ENCODE results near the gene TADA3. TPM values are rescaled to one million over a fixed set of nuclear protein-coding genes. Genes with fewer than 3 reads are reported as not detected.

Gene TADA3
- total and polyA plus RNA-seq, 12 donors = 38.5 to 59.6 (median 43.5) TPM

DNA sequence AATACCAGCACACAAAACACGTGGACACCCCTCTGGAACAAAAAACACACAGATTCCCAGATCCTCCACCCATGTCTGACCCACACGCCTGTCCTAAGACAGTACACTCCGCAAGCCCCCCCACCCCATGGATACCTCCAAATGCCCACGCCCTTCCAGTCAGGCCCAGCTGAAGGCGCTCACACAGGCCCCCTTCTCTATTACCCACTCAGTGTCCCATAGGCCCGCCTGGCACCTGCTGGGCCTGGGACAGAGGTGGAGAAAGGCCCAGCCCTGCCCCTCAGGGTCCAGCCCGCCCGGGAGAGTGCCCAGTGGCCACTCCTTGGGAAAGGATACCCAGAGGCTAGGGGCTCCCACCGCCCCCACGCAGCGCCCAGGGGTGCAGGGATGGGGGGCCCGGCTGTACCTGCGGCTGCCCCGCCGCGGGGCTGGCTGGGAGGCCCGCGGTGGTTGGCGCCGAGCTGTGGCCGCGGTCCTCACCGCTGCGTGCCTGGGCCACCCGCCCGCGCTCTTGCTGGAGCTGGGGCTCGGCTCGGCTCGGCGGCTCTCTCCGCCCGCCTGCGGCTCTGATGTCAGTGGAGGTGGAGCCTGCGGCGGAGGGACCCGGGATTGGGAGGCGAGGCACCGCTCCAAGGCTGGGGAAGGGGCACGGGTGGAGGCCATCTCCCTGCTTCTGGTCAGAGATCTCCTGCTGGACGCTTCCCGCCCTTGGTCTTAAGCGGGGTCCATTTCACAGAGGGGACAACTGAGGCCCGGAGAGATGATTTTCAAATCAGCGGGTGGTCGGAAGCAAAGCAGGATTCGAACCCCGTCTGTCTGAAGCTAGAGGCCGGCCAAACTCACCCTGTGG lies 22.6 kb downstream of the TADA3 start, which contains the start of gene CAMK1:
TSS of gene CAMK1 (minus strand) at position 522 of the 850 bp plus-strand sequence. CDS start 2,198 bp downstream, outside the sequence.
- TF ChIP-seq, protein P1, sequence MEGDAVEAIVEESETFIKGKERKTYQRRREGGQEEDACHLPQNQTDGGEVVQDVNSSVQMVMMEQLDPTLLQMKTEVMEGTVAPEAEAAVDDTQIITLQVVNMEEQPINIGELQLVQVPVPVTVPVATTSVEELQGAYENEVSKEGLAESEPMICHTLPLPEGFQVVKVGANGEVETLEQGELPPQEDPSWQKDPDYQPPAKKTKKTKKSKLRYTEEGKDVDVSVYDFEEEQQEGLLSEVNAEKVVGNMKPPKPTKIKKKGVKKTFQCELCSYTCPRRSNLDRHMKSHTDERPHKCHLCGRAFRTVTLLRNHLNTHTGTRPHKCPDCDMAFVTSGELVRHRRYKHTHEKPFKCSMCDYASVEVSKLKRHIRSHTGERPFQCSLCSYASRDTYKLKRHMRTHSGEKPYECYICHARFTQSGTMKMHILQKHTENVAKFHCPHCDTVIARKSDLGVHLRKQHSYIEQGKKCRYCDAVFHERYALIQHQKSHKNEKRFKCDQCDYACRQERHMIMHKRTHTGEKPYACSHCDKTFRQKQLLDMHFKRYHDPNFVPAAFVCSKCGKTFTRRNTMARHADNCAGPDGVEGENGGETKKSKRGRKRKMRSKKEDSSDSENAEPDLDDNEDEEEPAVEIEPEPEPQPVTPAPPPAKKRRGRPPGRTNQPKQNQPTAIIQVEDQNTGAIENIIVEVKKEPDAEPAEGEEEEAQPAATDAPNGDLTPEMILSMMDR (IDR thresholded peaks at IDR 0.05) = no peak
- intact Hi-C loops (cut with DNase I) = no loop called here
- Histone ChIP-seq H3K9me3 (no peaks in the 10 kb centered on the region), H3K4me3 (peak within 1 kb of the TSS; percentile 58 to 91 (median 80)), H3K27ac (peak within 1 kb of the TSS; percentile 70 to 91 (median 86)), H3K27me3 (no peaks in the 10 kb centered on the region), H3K36me3 (peaks cover 0 to 18% (median 0%) of the 10 kb centered on the region in 9 donors), H3K4me1 (peaks cover 10 to 50% (median 42%) of the 10 kb centered on the region in 9 donors)
- 4% methylated on average over 44 to 49 of the region's 49 CpGs for WGBS, 2 donors
- DNase-seq (peak; percentile 80 to 88), ATAC-seq (peak; percentile 92 to 94 (median 93))

DNA sequence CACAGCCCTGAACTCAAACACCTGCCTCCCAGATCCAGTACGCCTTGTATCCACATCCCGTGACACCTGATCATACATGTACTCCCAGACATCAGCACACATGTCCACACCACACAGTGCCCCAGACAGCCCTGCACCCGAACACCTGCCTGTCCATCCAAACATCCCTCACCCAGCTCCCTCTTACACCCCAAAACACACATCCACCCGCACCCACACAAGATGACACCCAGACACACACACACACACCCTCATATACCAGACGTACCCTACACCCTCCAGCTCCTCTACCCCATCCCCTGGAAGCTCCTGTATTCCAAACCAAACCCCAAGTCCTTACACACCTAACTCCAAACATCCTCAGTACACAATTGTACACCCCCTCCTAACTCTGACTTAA lies 23.3 kb downstream of the TADA3 start:
- peak in 4 of 8 donors; percentile 1 to 3 (median 1) for ATAC-seq
- 79 to 82% methylated on average over 5 of the region's 5 CpGs for WGBS, 2 donors
- intact Hi-C loops (cut with DNase I) = no loop called here

DNA sequence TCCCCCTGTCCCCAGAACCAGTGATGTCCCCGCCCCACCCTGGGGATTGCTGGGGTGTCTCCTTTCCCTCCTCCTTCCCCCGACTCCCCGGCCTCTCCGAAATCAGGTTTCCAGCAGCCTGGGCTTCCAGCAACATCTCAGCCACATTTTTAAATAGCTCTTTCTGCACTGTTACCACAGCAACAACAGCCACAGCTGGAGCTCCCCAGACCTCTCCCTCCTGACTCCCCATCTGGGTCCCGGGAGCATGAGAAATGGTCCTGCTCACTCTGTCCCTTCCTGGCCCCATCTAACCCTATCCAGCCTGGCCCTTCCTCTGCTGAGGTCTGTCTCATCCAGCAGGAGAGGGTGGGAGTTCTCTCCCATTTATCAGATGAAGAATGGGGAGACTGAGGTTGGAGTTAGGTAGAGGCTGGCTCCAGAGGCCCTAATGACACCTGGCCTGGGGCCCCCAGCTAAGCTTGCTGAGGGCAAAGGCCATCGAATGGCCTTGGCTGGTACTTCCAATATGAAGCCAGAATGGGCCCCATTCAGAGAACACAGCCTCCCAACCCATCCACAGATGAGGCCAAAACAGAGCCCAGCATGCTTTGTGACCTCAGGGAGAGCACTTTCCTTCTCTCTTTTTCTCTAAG lies 24.0 kb downstream of the TADA3 start:
- intact Hi-C loops (cut with DNase I) = no loop called here
- DNase-seq (no peak), ATAC-seq (no peak)
- Histone ChIP-seq H3K4me1 (peaks cover 10 to 50% (median 42%) of the 10 kb centered on the region in 9 donors), H3K36me3 (peaks cover 0 to 26% (median 0%) of the 10 kb centered on the region in 9 donors), H3K27me3 (no peaks in the 10 kb centered on the region), H3K27ac (peak overlapping the region in 7 of 10 donors; percentile 20 to 91 (median 59)), H3K4me3 (peak overlapping the region in 6 of 10 donors; percentile 73 to 91 (median 80)), H3K9me3 (no peaks in the 10 kb centered on the region)
- WGBS, 2 donors = 72 to 74% methylated on average over 6 of the region's 6 CpGs
- TF ChIP-seq, protein P1 (IDR thresholded peaks at IDR 0.05) = no peak

More for the DNA sequence above, 23.3 kb downstream of the TADA3 start:
- peak overlapping the region in 9 of 10 donors; percentile 83 to 91 (median 88) for H3K27ac ChIP-seq
- peaks cover 0 to 19% (median 0%) of the 10 kb centered on the region in 9 donors for H3K36me3 ChIP-seq
- DNase-seq = no peak
- no peaks in the 10 kb centered on the region for H3K9me3 ChIP-seq
- TF ChIP-seq, protein P1 (IDR thresholded peaks at IDR 0.05) = no peak
- H3K4me3 ChIP-seq = peak overlapping the region; percentile 58 to 91 (median 80)
- H3K4me1 ChIP-seq = peaks cover 10 to 50% (median 42%) of the 10 kb centered on the region in 9 donors
- H3K27me3 ChIP-seq = no peaks in the 10 kb centered on the region

DNA sequence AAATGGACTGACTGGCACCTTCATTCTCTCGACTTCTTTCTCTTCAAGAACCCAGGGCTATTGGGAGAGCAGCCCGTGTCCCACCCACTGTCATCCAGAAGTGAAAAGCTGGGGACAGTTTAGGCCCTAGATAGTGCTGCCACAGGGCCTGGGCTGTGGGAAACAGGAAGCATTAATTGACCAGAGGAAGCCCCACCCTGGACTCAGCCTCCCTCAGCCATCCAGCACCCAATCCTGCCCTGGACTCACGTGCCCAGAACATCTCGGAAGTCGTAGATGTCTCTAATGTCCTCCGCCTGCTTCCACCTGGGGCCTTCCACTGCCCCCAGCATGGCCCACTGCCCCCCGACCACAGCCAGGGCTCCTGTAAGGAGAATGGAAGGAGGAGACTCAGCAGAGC lies 24.9 kb downstream of the TADA3 start:
- DNase-seq = peak in 1 of 2 donors; percentile 24
- peaks cover 0 to 34% (median 2%) of the 10 kb centered on the region in 9 donors for H3K36me3 ChIP-seq
- TF ChIP-seq, protein P1 (IDR thresholded peaks at IDR 0.05) = no peak
- WGBS, 2 donors = 47 to 49% methylated on average over 7 of the region's 7 CpGs
- peak overlapping the region in 9 of 10 donors; percentile 13 to 91 (median 63) for H3K27ac ChIP-seq
- intact Hi-C loops (cut with DNase I) = no loop called here
- no peaks in the 10 kb centered on the region for H3K27me3 ChIP-seq
- ATAC-seq = peak in 5 of 8 donors; percentile 25 to 48 (median 33)
- no peaks in the 10 kb centered on the region for H3K9me3 ChIP-seq
- H3K4me1 ChIP-seq = peaks cover 10 to 50% (median 42%) of the 10 kb centered on the region in 9 donors
- no peak overlapping the region for H3K4me3 ChIP-seq
